ENCODE measurements around the gene CTNNAL1. TPM values are rescaled to one million over a fixed set of nuclear protein-coding genes. Genes with fewer than 3 reads are reported as not detected.

Gene CTNNAL1
- polyA plus RNA-seq, 1 experiment = 82.7 TPM

- no peaks in the 10 kb centered on the region for H3K27me3 ChIP-seq (ENCODE audit: control insufficient read depth, insufficient read depth, low read length)
- TF ChIP-seq, protein P1, sequence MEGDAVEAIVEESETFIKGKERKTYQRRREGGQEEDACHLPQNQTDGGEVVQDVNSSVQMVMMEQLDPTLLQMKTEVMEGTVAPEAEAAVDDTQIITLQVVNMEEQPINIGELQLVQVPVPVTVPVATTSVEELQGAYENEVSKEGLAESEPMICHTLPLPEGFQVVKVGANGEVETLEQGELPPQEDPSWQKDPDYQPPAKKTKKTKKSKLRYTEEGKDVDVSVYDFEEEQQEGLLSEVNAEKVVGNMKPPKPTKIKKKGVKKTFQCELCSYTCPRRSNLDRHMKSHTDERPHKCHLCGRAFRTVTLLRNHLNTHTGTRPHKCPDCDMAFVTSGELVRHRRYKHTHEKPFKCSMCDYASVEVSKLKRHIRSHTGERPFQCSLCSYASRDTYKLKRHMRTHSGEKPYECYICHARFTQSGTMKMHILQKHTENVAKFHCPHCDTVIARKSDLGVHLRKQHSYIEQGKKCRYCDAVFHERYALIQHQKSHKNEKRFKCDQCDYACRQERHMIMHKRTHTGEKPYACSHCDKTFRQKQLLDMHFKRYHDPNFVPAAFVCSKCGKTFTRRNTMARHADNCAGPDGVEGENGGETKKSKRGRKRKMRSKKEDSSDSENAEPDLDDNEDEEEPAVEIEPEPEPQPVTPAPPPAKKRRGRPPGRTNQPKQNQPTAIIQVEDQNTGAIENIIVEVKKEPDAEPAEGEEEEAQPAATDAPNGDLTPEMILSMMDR (IDR thresholded peaks at IDR 0.05; ENCODE audit: low read depth, low read length) = no peak
- POLR2A ChIA-PET = no interaction called here
- no peaks in the 10 kb centered on the region for H3K9me3 ChIP-seq (ENCODE audit: control insufficient read depth, insufficient read depth, low read length)
- CTCF ChIA-PET = interaction anchor here (0.9 kb wide), 1 partner anchor 82 kb away, joined by 4 read pairs; no protein-coding TSS in a partner anchor
- no peak overlapping the region for H3K4me3 ChIP-seq (ENCODE audit: low read depth, low read length)
- peak; percentile 53 for DNase-seq (ENCODE audit: low read depth, low spot score)
- H3K27ac ChIP-seq (ENCODE audit: low read depth, low read length) = peak overlapping the region; percentile 76
Observed at GRCh38 chr9:109035684-109036423, 22.6 kb upstream of the CTNNAL1 start.

GRCh38 chr9:109033941-109034700, 20.8 kb upstream of the CTNNAL1 start:
- H3K27ac ChIP-seq (ENCODE audit: low read depth, low read length) = no peak overlapping the region
- H3K27me3 ChIP-seq (ENCODE audit: control insufficient read depth, insufficient read depth, low read length) = no peaks in the 10 kb centered on the region
- H3K4me3 ChIP-seq (ENCODE audit: low read depth, low read length) = no peak overlapping the region
- H3K9me3 ChIP-seq (ENCODE audit: control insufficient read depth, insufficient read depth, low read length) = no peaks in the 10 kb centered on the region
- ChIA-PET POLR2A (interaction anchor here (0.6 kb wide), 1 partner anchor 22 kb away, joined by 3 read pairs; no protein-coding TSS in a partner anchor), CTCF (interaction anchor here (0.9 to 1.1 kb wide), 3 partner anchors 11 to 101 kb away, joined by 3 to 4 read pairs (median 4); no protein-coding TSS in a partner anchor)
- no peak for DNase-seq (ENCODE audit: low read depth, low spot score)
- TF ChIP-seq, protein P1 (IDR thresholded peaks at IDR 0.05; ENCODE audit: low read depth, low read length) = no peak

- no peaks in the 10 kb centered on the region for H3K9me3 ChIP-seq (ENCODE audit: control insufficient read depth, insufficient read depth, low read length)
- CTCF ChIA-PET = no interaction called here
- no peak overlapping the region for H3K27ac ChIP-seq (ENCODE audit: low read depth, low read length)
Observed at GRCh38 chr9:109031241-109031640, 17.9 kb upstream of the CTNNAL1 start.

GRCh38 chr9:109030426-109030825, 17.1 kb upstream of the CTNNAL1 start:
- no peaks in the 10 kb centered on the region for H3K27me3 ChIP-seq (ENCODE audit: control insufficient read depth, insufficient read depth, low read length)
- no peaks in the 10 kb centered on the region for H3K9me3 ChIP-seq (ENCODE audit: control insufficient read depth, insufficient read depth, low read length)
- TF ChIP-seq, protein P1 (IDR thresholded peaks at IDR 0.05; ENCODE audit: low read depth, low read length) = no peak
- DNase-seq (ENCODE audit: low read depth, low spot score) = no peak
- H3K4me3 ChIP-seq (ENCODE audit: low read depth, low read length) = no peak overlapping the region
- POLR2A ChIA-PET = no interaction called here
- no peak overlapping the region for H3K27ac ChIP-seq (ENCODE audit: low read depth, low read length)
- CTCF ChIA-PET = no interaction called here

More at GRCh38 chr9:109031241-109031640, 17.9 kb upstream of the CTNNAL1 start:
- Histone ChIP-seq H3K27me3 (ENCODE audit: control insufficient read depth, insufficient read depth, low read length) (no peaks in the 10 kb centered on the region), H3K4me3 (ENCODE audit: low read depth, low read length) (no peak overlapping the region)
- POLR2A ChIA-PET = no interaction called here
- TF ChIP-seq, protein P1 (IDR thresholded peaks at IDR 0.05; ENCODE audit: low read depth, low read length) = no peak
- no peak for DNase-seq (ENCODE audit: low read depth, low spot score)

DNA sequence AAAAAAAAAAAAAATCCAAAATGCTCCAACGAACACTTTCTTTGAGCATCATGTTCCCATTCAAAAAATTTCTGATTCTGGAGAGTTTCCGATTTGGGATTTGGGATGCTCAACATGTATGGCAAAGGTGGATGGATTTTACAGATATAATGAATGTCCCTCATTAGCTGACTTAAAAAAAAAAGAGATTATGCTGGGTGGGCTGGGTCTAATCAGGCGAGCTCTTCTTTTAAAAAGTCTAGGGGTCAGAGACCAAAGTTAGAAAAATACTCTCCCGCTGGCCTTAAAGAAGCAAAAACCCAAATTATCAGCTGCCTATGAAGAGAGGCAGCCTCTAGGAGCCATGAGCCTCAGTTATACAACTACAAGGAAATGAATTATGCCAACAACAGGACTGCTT, 15.2 kb upstream of the CTNNAL1 start:
- CTCF ChIA-PET = interaction anchor here (1.5 kb wide), 1 partner anchor 9 kb away, joined by 3 read pairs; no protein-coding TSS in a partner anchor
- Histone ChIP-seq H3K9me3 (ENCODE audit: control insufficient read depth, insufficient read depth, low read length) (no peaks in the 10 kb centered on the region), H3K27me3 (ENCODE audit: control insufficient read depth, insufficient read depth, low read length) (no peaks in the 10 kb centered on the region), H3K4me3 (ENCODE audit: low read depth, low read length) (no peak overlapping the region), H3K27ac (ENCODE audit: low read depth, low read length) (no peak overlapping the region)
- DNase-seq (ENCODE audit: low read depth, low spot score) = no peak
- POLR2A ChIA-PET = interaction anchor here (0.6 kb wide), 1 partner anchor 279 kb away, joined by 3 read pairs; no protein-coding TSS in a partner anchor
- TF ChIP-seq, protein P1 (IDR thresholded peaks at IDR 0.05; ENCODE audit: low read depth, low read length) = no peak

Measured in AG04450 (cell line).